Stimulated activated CD8-positive, alpha-beta memory T cell treated with anti-CD3 and anti-CD28 coated beads, Interleukin-7, amount 100 ng/mL, for 24 hours (primary cell): ENCODE measurements around the gene ANKS6.
"Not testable (repeated sequence)": the region's sequence is repeated elsewhere in the genome, so short reads cannot be mapped to it uniquely, and the experiment has no call there.

Experiments
- DNase-seq: peaks from one replicate; pipeline ENCODE4 v3.0.0-alpha.2; 2020; ENCODE audit warnings: low read depth

The ANKS6 gene

GRCh38 chr9:98701576-98701975 lies 94.8 kb downstream of the ANKS6 start:
- DNase-seq, result no peak

- no peak for DNase-seq
These were observed 95.6 kb downstream of the ANKS6 start for GRCh38 chr9:98700801-98701200.

GRCh38 chr9:98698856-98699255 lies 97.5 kb downstream of the ANKS6 start:
- no peak for DNase-seq

- DNase-seq, result no peak
These were observed 101.4 kb downstream of the ANKS6 start for GRCh38 chr9:98694943-98695342.

- no peak for DNase-seq
These were observed 104.0 kb downstream of the ANKS6 start for GRCh38 chr9:98692392-98692791.

- no peak for DNase-seq
These were observed 104.5 kb downstream of the ANKS6 start for GRCh38 chr9:98691890-98692289.

- no peak for DNase-seq
These were observed 105.7 kb downstream of the ANKS6 start for GRCh38 chr9:98690686-98691085.

- DNase-seq, result no peak
These were observed 107.5 kb downstream of the ANKS6 start for GRCh38 chr9:98688710-98689495.

- DNase-seq, result no peak
These were observed 108.4 kb downstream of the ANKS6 start for GRCh38 chr9:98687911-98688310.

- DNase-seq, result no peak
These were observed 109.1 kb downstream of the ANKS6 start for GRCh38 chr9:98686961-98687855.

GRCh38 chr9:98684816-98685215 lies 111.5 kb downstream of the ANKS6 start:
- DNase-seq, result not testable (repeated sequence)
